ENCODE data around the gene XBP1.
A peak's percentile ranks its signal among the peaks of the same experiment; 100 is the strongest.
"Not testable (repeated sequence)": the region's sequence is repeated elsewhere in the genome, so short reads cannot be mapped to it uniquely, and the experiment has no call there.

The XBP1 gene

DNA sequence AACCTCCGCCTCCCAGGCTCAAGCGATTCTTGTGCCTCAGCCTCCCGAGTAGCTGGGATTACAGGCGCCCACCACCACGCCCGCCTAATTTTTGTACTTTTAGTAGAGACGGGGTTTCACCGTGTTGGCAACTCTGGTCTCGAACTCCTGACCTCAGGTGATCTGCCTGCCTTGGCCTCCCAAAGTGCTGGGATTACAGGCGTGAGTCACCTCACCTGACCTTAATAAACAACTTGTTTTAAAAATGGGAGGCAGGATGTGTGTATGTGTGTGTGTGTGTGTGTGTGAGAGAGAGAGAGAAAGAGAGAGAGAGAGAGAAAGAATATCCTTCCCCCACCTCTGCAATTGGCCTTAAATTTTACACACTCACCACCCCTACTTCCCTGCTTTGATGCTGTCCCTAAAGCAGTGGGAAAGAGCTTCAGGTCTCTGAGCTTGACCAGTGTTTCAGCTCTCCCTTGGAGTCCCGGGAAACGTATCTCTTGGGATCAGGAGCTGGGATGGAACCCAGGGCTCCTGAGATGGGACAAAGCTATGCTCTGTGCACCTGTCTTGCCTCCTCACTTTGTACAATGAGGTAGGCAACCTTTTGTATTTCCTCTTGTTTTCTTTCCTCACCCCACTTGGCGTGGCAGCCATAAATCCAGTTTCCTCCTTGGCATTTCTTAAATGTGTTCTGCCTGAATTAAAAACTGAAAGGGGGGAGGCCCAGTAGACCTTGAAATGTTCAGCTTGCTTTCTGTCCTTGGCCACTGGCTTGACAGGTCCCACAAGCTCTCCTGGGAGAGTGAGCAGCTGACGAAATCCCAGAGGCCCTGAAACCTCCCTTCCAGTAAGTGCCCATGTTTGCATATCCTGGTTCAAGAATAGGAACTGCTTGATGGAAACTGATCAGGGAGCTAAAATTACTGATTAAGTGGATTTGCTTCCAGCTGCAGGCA lies 17.8 kb upstream of the XBP1 start:
- peak; percentile 58 for DNase-seq

DNA sequence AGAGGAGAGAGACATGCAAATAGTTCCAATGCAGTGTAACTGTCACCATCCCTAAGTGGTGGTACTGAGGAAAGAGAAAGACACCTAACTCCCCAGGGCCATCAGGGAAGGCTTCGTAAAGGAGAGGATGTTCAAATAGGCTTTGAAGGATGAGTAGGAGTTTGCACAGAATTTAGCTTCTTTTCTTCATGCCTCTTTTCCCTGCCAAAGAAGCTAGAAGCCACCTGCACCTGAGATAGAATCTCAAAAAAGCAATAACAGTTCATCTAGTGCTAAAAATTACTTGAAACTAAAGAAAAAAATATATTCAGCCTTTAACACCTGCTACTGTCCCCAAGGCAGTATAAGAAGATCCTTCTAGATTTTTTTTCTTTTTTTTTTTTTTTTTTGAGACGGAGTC lies 16.7 kb upstream of the XBP1 start:
- DNase-seq, result no peak

GRCh38 chr22:28815729-28816128 lies 15.4 kb upstream of the XBP1 start:
- no peak for DNase-seq

DNA sequence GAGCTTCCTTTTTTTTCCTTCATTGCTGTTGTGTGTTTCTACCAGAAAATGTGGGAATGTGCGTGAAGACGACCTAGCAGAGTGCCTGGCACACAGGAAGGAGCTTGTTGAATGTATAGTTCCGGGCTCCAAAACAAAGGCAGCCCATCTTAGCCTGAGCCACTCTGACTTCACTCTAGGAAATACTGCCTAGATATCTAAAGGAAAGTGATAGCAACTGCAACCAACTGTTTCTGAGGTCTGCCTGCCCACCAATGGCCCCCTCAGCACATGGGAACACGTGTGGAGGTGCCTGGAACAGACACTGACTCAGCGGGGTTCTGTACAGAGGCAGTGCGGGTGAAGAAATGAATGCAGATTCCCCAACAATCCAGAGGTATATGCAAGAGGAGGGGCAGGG lies 14.7 kb upstream of the XBP1 start:
- peak; percentile 40 for DNase-seq

GRCh38 chr22:28813772-28814518 lies 13.6 kb upstream of the XBP1 start:
- peak; percentile 94 for DNase-seq

GRCh38 chr22:28812516-28812915 lies 12.1 kb upstream of the XBP1 start:
- no peak for DNase-seq

GRCh38 chr22:28810821-28811491 lies 10.6 kb upstream of the XBP1 start:
- DNase-seq, result peak; percentile 82

DNA sequence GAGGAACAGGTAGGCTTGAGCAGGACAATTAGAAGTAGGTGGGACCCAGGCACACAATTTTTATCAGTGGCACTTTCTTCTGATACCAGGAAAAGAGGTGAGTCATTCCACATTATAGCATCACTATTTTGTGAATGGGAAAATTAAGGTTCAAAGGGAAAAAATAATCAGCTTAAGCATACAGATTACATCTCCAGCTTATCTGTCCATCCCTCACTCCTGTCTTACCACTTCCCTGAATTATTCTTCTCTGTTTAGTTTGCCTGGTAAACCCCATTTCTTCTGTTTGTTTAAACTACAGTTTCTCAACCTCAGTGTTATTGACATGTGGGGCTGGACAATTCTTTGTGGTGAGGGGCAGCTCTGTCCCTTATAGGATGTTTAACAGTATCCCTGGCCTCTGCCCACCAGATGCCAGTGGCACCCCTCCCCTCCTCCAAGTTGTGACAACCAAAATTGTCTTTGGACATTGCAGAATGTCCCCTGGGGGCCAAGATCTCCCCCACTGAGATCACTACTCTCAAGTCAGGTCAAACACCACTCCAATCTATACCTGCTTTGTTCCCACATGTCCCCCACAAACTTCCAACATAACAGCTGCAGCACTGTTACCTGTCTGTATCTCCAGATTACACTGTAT lies 8.5 kb upstream of the XBP1 start:
- no peak for DNase-seq

DNA sequence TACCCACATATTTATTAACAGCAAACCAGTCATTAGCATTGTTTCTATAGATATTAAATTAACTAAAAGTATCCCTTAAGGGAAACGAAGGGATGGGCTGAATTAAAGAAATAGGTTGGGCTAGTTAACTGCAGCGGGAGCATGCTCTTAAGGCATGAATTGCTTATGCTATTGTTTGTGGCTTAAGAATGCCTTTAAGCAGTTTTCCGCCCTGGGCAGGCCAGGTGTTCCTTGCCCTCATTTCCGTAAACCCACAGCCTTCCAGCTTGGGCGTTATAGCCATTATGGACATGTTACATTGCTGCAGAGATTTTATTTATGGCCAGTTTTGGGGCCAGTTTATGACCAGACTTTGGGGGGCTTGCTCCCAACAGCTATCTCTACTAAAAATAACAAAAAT lies 5.1 kb upstream of the XBP1 start:
- not testable (repeated sequence) for DNase-seq

- DNase-seq, result peak; percentile 31
These were observed 2.3 kb upstream of the XBP1 start for GRCh38 chr22:28802595-28803123.

DNA sequence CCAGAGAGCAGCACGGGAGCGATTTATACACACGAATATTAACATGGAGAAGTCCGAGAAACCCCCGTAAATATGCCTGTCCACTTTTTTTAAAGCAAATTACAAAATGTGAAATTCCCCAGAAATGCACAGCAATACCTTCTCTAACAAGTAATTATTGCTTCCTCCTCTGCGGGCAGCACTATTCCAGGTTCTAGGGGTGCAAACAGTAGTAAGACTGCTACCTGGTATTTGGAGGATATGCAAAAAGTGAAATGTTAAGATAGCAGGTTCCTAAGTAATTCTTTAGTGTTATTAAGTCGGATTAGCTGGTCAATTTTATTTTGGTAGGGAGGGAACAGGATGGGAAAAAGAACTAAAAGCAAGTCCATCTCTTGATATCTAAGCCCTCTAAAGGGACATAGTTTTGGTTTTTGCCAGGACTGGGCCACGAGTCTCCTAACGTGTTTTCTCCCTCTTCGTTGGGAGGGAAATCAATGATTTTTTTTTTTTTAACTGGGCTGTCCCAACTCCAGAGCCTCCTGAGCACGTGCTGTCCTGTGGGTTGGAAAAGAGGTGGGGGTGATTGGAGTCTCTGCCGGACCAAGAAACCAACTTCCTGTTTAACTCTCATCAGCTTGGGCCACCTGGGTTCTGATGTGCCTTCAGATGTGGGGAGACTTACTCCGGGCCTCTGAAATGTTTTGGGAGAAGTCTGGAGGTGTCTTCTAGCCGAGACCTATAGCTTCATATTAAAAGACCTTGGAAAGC lies 1.7 kb upstream of the XBP1 start:
- peak; percentile 38 for DNase-seq

DNA sequence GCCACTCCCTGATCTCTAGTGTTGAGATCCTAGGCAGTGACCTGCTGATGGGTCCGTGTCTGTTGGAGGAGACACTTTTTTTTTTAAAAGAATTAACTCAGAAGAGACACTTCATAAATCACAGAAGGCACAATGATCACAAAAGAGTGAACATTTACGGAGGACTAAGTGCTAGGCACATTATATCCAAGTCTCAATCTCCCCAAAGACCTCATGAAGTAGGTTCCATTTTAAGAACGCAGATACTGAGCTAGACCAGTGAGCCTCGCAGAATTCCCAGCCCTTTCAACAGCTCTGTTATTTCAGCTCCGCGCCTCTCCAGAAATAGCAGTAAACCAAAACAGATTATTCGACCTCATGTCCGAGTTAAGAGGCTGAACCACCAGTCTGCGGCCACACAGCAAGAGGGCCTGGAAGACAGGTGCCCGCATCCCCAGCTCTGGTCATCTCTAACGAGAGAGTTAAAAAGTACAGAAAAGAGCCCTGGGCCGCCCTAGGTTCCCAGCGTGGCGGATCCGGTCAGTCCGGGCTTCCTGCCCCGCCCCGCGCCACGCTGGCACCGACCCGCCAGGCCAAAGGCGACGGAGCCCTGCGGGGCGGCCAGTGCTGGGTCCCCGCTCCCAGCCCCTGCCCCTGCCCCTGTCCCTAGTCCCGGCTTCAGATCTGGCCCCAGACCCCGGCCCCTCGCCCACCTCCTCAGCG lies 612 bp downstream of the XBP1 start:
- DNase-seq, result peak; percentile 76

- peak; percentile 98 for DNase-seq
These were observed 1.4 kb downstream of the XBP1 start for GRCh38 chr22:28798810-28799605.

- DNase-seq, result no peak
These were observed 4.2 kb downstream of the XBP1 start for GRCh38 chr22:28795932-28796856.

GRCh38 chr22:28795071-28795693 lies 5.2 kb downstream of the XBP1 start:
- DNase-seq, result no peak

- DNase-seq, result no peak
These were observed 6.3 kb downstream of the XBP1 start for GRCh38 chr22:28793976-28794584.

DNA sequence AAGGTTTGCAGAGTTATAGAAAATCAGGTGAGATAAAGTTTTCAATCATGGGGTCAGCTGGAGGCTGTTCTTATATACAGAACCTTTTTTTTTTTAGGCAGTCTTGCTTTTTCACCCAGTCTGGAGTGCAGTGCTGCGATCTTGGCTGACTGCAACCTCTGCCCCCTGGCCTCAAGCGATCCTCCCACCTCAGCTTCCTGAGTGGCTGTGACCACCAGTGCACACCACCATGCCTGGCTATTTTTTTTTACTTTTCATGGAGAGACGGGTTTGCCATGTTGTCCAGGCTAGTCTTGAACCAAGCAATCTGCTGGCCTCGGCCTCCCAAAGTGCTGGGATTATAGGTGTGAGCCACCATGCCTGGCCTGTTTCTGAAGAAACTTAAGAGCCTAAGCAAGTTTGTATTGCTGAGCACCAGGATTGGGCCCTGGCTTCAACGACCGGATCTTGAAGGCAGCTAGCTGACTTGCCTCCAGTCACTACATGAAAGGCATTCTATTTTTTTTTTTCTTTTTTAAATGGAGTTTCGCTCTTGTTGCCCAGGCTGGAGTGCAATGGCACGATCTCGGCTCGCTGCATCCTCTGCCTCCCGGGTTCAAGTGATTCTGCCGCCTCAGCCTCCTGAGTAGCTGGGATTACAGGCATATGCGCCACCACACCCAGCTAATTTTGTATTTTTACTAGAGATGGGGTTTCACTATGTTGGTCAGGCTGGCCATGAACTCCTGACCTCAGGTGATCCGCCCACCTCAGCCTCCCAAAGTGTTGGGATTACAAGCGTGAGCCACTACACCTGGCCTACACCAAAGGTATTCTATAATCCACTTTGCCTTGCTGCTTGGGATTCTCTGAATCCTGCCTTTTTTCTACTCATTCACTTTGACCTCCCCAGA lies 7.6 kb downstream of the XBP1 start:
- DNase-seq, result no peak
